HCT116 (cell line): ENCODE results near the gene FOXO3. TPM values are rescaled to one million over a fixed set of nuclear protein-coding genes. Genes with fewer than 3 reads are reported as not detected.

Experiments
- ATAC-seq: fragments of 200-7000 bp; cut with Tn5 transposase; 2 replicates; pipeline ENCODE4 v1.9.1; 2020; ENCODE audit warnings: mild to moderate bottlenecking, moderate library complexity
- BruUV-seq: library from RNA; stranded (reverse); fragments of 400-500 nt; replicated peaks from 2 replicates; lab custom pipeline; 2021; lab: Mats Ljungman, UMichigan
- CTCF ChIA-PET: fragments of 300-600 bp; sonication (Branson Sonifier 250); formaldehyde crosslinking; loops from one replicate; lab custom pipeline; 2021; ENCODE audit warnings: antibody characterized with exemption; lab: Charles Lee
- POLR2A ChIA-PET: fragments of 300-600, 350-600 bp; sonication (Branson Sonifier 250); formaldehyde crosslinking; loops from one replicate; lab custom pipeline; 2021; ENCODE audit warnings: antibody characterized with exemption; lab: Charles Lee
- RAD21 ChIA-PET, 2 experiments: fragments of 300-600 bp; sonication (Branson Sonifier 250); formaldehyde crosslinking; loops; one replicate each; lab custom pipeline; 2023; ENCODE audit warnings: low total read pairs in 2 of 2; ENCODE audit not compliant: uncharacterized antibody in 2 of 2, unreplicated experiment in 2 of 2, low non-redundant PET in 1 of 2; lab: Charles Lee
- DNase-seq: peaks from one replicate; pipeline ENCODE4 v3.0.0-alpha.2; 2010; ENCODE audit warnings: low read depth, low spot score
- H2AFZ ChIP-seq: fragments of 200-600 bp; shearing (Covaris generic), sonication (generic); 2 replicates; pipeline ENCODE4 v1.6.1; 2017; ENCODE audit warnings: low read depth, mixed run types, mixed read lengths, antibody characterized with exemption, low read length; ENCODE audit not compliant: poor library complexity, severe bottlenecking
- H3K27ac ChIP-seq: 2 replicates; pipeline ENCODE4 v1.5.1; 2012; ENCODE audit warnings: low read depth, low read length
- H3K27me3 ChIP-seq: fragments of 200-600 bp; sonication (generic); 2 replicates; pipeline ENCODE4 v1.6.1; 2016; ENCODE audit warnings: mixed run types, low read length, mixed read lengths; ENCODE audit not compliant: insufficient read depth
- H3K36me3 ChIP-seq, 2 experiments: fragments of 200-500 bp in 1 of 2; fragments of 200-600 bp in 1 of 2; sonication (Bioruptor generic) in 1 of 2; sonication (generic) in 1 of 2; 2 replicates each; pipeline versions ENCODE4 v1.5.1 to v1.6.1; 2014 to 2016; ENCODE audit warnings: low read length in 2 of 2, inconsistent platforms in 1 of 2, mixed read lengths in 1 of 2, mixed run types in 1 of 2; ENCODE audit not compliant: insufficient read depth in 2 of 2, control insufficient read depth in 1 of 2
- H3K4me1 ChIP-seq, 2 experiments: fragments of 200-600 bp in 1 of 2; sonication (generic) in 1 of 2; 2 replicates each; pipeline versions ENCODE4 v1.5.1 to v1.6.1; 2012 to 2017; ENCODE audit warnings: low read length in 2 of 2, inconsistent platforms in 1 of 2, mild to moderate bottlenecking in 1 of 2, mixed read lengths in 1 of 2, mixed run types in 1 of 2, moderate library complexity in 1 of 2; ENCODE audit not compliant: insufficient read depth in 2 of 2, control insufficient read depth in 1 of 2
- H3K4me2 ChIP-seq: fragments of 200-600 bp; sonication (generic); 2 replicates; pipeline ENCODE4 v1.6.1; 2017; ENCODE audit warnings: mixed run types, low read length, mixed read lengths
- H3K4me3 ChIP-seq, 2 experiments: fragments of 200-600 bp in 1 of 2; sonication (generic) in 1 of 2; replicated peaks in 1 of 2; 2 replicates each; pipeline ENCODE4 v1.5.1; 2011 to 2016; ENCODE audit warnings: low read length in 2 of 2, control low read depth in 1 of 2, low read depth in 1 of 2, mild to moderate bottlenecking in 1 of 2, mixed read lengths in 1 of 2, mixed run types in 1 of 2
- H3K79me2 ChIP-seq: fragments of 200-600 bp; sonication (generic); 2 replicates; pipeline ENCODE4 v1.6.1; 2017; ENCODE audit warnings: mild to moderate bottlenecking, mixed run types, low read length, moderate library complexity, mixed read lengths; ENCODE audit not compliant: insufficient read depth
- H3K9ac ChIP-seq: fragments of 200-600 bp; sonication (generic); 2 replicates; pipeline ENCODE4 v1.6.1; 2016; ENCODE audit warnings: low read length, mixed read lengths
- H3K9me2 ChIP-seq: fragments of 200-600 bp; sonication (generic), shearing (Covaris generic); 2 replicates; pipeline ENCODE4 v1.6.1; 2017; ENCODE audit warnings: mixed run types, mild to moderate bottlenecking, moderate library complexity; ENCODE audit not compliant: insufficient read depth
- H3K9me3 ChIP-seq, 2 experiments: fragments of 200-500 bp in 1 of 2; fragments of 200-600 bp in 1 of 2; sonication (Bioruptor generic) in 1 of 2; sonication (generic) in 1 of 2; 2 replicates each; pipeline ENCODE4 v1.6.1; 2014 to 2017; ENCODE audit warnings: low read length in 2 of 2, mixed read lengths in 2 of 2, inconsistent platforms in 1 of 2, low read depth in 1 of 2, mild to moderate bottlenecking in 1 of 2, mixed run types in 1 of 2, moderate library complexity in 1 of 2; ENCODE audit not compliant: control insufficient read depth in 1 of 2, insufficient read depth in 1 of 2
- H4K20me1 ChIP-seq: fragments of 200-600 bp; sonication (generic), shearing (Covaris generic); 2 replicates; pipeline ENCODE4 v1.6.1; 2017; ENCODE audit warnings: mixed run types, mild to moderate bottlenecking, moderate library complexity; ENCODE audit not compliant: insufficient read depth
- ATF3 ChIP-seq: IDR thresholded peaks from 2 replicates; pipeline ENCODE4 v1.6.1; 2012
- CEBPB ChIP-seq: IDR thresholded peaks from 2 replicates; pipeline ENCODE4 v1.6.1; 2012; ENCODE audit warnings: low read depth
- CTCF ChIP-seq, 3 experiments: fragments of 200-600 bp in 1 of 3; sonication (generic) in 1 of 3; IDR thresholded peaks in 2 of 3; conservative IDR thresholded peaks in 1 of 3; 2 replicates each; pipeline ENCODE4 v1.5.1; 2012 to 2017; ENCODE audit warnings: low read depth in 2 of 3, low read length in 2 of 3, antibody characterized with exemption in 1 of 3, borderline replicate concordance in 1 of 3, control low read depth in 1 of 3, mild to moderate bottlenecking in 1 of 3, mixed read lengths in 1 of 3, mixed run types in 1 of 3, moderate library complexity in 1 of 3; ENCODE audit not compliant: insufficient read depth in 1 of 3
- EGR1 ChIP-seq: IDR thresholded peaks from 2 replicates; pipeline ENCODE4 v1.6.1; 2012; ENCODE audit warnings: low read depth
- EZH2 ChIP-seq: fragments of 200-600 bp; sonication (generic); IDR thresholded peaks from 2 replicates; pipeline ENCODE4 v1.6.1; 2017; ENCODE audit warnings: antibody characterized with exemption, mixed run types
- EZH2phosphoT487 ChIP-seq: fragments of 200-600 bp; IDR thresholded peaks from 2 replicates; pipeline ENCODE4 v1.6.1; 2018; ENCODE audit warnings: antibody characterized with exemption, borderline replicate concordance
- FOSL1 ChIP-seq: IDR thresholded peaks from 2 replicates; pipeline ENCODE4 v1.6.1; 2012; ENCODE audit warnings: low read depth
- JUND ChIP-seq: IDR thresholded peaks from 2 replicates; pipeline ENCODE4 v1.6.1; 2012
- MAX ChIP-seq: IDR thresholded peaks from 2 replicates; pipeline ENCODE4 v1.6.1; 2012
- RAD21 ChIP-seq: IDR thresholded peaks from 2 replicates; pipeline ENCODE4 v1.6.1; 2012; ENCODE audit warnings: low read depth, mild to moderate bottlenecking
- TCF7L2 ChIP-seq: IDR thresholded peaks from 2 replicates; pipeline ENCODE4 v1.7.0; 2011; ENCODE audit warnings: borderline replicate concordance, inconsistent platforms; ENCODE audit not compliant: insufficient read depth, insufficient read length; ENCODE audit errors: extremely low read depth
- YY1 ChIP-seq: IDR thresholded peaks from 2 replicates; pipeline ENCODE4 v1.6.1; 2011; ENCODE audit warnings: low read length, low read depth, moderate library complexity, mild to moderate bottlenecking; ENCODE audit not compliant: insufficient replicate concordance; ENCODE audit errors: extremely low read depth
- ZBTB33 ChIP-seq: IDR thresholded peaks from 2 replicates; pipeline ENCODE4 v1.6.1; 2011; ENCODE audit warnings: mild to moderate bottlenecking, low read length, moderate library complexity; ENCODE audit not compliant: insufficient replicate concordance; ENCODE audit errors: extremely low read depth
- ZFX ChIP-seq: fragments of 450-650 bp; IDR thresholded peaks from 2 replicates; pipeline ENCODE4 v1.6.1; 2017
- ZNF274 ChIP-seq: fragments of 200-500 bp; sonication (Bioruptor generic); IDR thresholded peaks from 2 replicates; pipeline ENCODE4 v1.6.1; 2014; ENCODE audit warnings: mild to moderate bottlenecking, low read depth, low read length, inconsistent platforms
- intact Hi-C: fragments of 100-400 bp; cut with micrococcal nuclease; formaldehyde crosslinking; loops from 2 replicates; pipeline ENCODE4 v1.10.0; 2022
- total RNA-seq: library from RNA; stranded (reverse); gene quantifications from one replicate; pipeline ENCODE4 v1.2.1, GENCODE V29; 2021; ENCODE audit not compliant: unreplicated experiment

The FOXO3 gene
- total RNA-seq, 1 experiment from 2014 or later: 40.0 TPM

GRCh38 chr6:108581932-108582475 lies 21.3 kb downstream of the FOXO3 start:
- no peak overlapping the region for H3K4me3 ChIP-seq
- peaks cover 12 to 39% of the 10 kb centered on the region in 2 experiments for H3K4me1 ChIP-seq
- no peak for ATAC-seq

More at GRCh38 chr6:108581932-108582475, 21.3 kb downstream of the FOXO3 start:
- Histone ChIP-seq H3K9me3 (no peaks in the 10 kb centered on the region), H3K79me2 (peaks cover 94% of the 10 kb centered on the region), H3K27ac (no peak overlapping the region), H3K4me2 (no peak overlapping the region), H3K9me2 (no peaks in the 10 kb centered on the region), H2AFZ (no peak overlapping the region), H3K36me3 (no peaks in the 10 kb centered on the region; a peak in 1 of 4 replicates), H3K9ac (no peak overlapping the region), H3K27me3 (no peaks in the 10 kb centered on the region), H4K20me1 (peaks cover 21% of the 10 kb centered on the region; the same call in 1 of the 2 replicates)
- ChIA-PET RAD21 (no interaction called here), CTCF (no interaction called here), POLR2A (no interaction called here)
- intact Hi-C loops: no loop called here
- TF ChIP-seq ZFX (no peak), FOSL1 (no peak), EZH2phosphoT487 (no peak), ATF3 (no peak), TCF7L2 (no peak), CEBPB (no peak), EGR1 (no peak), ZBTB33 (no peak), MAX (no peak), JUND (no peak), RAD21 (no peak), EZH2 (no peak), YY1 (no peak), CTCF (IDR thresholded peaks at IDR 0.05 in 2 of 3, conservative IDR thresholded peaks at IDR 0.05 in 1 of 3; ENCODE audit: borderline replicate concordance in 1 of 3, insufficient read depth in 1 of 3, low read depth in 2 of 3, low read length in 2 of 3) (no peak), ZNF274 (no peak)
- DNase-seq: no peak
- no TSS peak for BruUV-seq
